ENCODE data around the gene PCBP3.

Gene PCBP3

DNA sequence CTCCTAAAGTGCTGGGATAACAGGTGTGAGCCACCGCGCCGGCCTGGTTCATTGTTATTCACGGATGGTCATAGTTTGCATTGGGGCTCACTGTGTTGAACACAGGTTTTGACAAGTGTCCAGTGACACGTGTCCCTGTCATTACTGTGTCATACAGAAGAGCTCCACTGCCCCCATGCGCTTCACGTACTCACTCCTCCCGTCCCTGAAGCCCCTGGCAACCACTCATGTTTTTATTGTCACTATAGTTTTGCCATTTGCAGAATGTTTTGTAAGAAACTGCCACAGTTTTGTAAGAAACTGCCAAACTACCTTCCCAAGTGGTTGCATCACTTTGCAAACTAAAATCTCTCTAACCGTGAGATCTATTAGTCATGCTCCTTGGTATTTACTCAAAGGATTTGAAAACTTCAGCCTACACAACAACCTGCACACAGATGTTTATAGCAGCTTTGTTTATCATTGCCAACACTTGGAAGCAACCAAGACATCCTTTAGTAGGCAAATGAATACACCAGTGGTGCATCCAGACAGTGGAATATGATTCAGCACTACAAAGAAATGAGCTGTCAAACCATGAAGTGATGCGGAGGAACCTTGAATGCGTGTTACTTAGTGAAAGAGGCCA lies 174.9 kb downstream of the PCBP3 start:
- DNase-seq = no peak

DNA sequence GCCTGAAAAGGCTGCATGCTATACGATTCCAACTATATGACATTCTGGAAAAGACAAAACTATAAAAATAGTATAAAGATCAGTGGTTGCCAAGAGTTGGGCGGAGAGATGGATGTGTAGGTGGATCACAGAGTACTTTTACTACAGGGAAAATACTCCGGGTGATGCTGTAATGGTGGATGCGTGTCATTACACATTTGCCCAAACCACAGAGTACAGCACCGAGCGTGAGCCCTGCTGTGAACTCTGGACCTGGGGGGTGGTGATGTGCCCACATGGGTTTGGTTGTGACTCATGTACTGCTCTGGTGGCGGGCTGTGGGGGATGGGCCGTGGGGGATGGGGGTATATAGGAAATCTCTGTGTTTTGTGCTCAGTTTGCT lies 175.4 kb downstream of the PCBP3 start:
- DNase-seq = no peak

DNA sequence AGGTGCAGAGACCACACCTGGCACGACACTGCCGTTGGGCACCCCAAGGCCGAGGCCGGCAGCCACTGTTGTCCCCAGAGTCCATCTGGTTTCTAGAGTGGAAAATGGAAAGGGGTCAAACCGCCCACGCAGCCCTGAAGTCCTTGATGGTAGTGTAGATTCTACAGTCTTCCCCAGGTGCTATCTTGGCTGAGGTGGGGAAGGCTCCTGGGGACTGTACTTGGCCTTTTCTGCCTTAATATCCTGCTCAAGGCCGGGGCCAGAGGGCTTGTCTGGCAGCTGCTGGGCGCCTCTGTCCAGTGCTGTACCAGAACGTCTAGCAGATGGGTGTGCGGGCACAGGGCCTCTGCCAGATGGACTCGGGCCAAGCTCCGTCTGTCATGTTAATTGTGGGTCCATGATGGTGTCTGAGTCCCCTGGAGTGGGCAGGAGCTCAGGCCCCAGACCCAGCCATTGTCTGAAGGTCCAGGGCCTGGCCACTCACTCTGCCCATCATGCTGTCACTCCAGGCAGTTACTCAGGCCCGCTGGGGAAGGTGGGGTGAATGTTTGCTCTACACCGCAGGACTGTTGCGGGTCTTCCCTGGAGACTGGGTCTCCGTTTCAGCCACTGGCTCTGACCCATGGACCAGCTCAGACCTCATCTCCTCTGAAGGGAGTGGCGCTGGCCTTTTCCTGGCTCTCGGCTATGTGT lies 176.1 kb downstream of the PCBP3 start:
- no peak for DNase-seq

DNA sequence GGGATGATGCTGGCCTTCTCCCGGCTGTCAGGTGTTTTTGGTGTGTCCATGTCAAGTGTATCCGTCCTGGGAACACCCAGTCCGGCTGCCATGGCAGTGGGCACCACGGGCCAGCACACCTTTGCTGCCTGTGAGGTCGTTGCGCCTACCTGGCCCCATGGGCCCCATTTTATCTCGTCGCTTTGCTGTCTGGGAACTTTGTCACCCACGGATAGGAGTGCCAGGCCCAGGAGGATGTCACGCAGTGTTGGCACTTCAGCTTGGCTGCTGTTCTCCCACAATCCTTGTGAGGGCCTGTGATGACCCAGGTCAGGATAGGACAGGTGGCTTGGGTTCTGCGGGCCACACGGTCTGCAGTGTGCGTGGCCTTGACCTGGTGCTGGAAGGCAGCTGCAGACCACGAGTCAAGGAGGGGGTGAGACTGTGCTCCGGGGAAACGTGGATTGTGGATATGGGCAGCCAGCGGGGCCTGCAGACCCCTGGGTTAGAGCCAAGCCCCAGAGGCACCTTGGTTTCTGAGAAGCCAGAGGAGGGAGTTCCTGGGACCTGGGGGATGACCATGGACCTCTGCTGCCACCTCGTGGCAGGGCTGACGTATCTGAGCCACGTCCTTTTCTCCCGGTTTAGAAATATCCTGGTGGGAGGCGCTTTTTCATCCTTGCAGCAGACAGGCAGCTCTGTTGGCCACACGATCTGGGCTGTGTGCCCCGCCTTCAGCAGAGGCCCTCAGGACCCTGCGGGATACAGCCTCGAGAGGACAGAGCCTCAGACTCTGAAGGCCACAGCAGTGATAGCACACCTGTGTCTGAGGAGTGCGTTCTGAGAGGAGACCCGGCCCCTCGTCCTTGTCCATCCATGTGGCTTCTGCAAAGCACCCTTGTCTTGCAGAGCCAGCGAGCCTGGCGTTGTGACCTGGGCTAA lies 176.9 kb downstream of the PCBP3 start:
- DNase-seq = peak; percentile 78 to 86

- no peak for DNase-seq
Measured at GRCh38 chr21:45821315-45821962, 177.9 kb downstream of the PCBP3 start.

GRCh38 chr21:45821998-45822397 lies 178.5 kb downstream of the PCBP3 start:
- DNase-seq = no peak

DNA sequence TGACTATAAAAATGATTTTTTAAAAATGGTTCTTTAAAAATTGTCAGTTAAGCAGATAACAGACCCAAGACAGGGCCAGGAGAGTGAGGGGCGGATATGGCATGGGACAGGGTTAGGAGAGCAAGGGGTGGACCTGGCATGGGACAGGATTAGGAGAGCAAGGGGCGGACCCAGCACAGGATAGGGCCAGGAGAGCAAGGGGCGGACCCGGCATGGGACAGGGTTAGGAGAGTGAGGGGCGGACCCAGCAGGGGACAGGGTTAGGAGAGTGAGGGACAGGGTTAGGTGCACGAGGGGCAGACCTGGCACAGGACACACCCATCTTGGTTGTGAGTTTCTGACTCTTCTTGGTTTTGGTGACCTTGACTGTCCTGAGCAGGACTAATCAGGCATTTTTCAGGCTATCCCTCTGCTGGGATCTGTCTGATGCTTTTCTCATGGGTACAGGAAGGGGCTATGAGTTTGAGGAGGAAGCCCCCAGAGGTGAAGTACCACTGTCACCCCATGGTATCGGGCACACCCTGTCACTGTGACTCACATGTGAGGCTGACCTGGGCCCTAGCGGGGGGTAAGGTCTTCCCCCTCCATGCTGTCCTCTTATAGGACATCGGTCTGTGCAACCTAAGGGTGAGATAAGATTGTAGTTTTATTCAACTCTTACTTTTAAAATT lies 179.0 kb downstream of the PCBP3 start:
- no peak for DNase-seq

DNA sequence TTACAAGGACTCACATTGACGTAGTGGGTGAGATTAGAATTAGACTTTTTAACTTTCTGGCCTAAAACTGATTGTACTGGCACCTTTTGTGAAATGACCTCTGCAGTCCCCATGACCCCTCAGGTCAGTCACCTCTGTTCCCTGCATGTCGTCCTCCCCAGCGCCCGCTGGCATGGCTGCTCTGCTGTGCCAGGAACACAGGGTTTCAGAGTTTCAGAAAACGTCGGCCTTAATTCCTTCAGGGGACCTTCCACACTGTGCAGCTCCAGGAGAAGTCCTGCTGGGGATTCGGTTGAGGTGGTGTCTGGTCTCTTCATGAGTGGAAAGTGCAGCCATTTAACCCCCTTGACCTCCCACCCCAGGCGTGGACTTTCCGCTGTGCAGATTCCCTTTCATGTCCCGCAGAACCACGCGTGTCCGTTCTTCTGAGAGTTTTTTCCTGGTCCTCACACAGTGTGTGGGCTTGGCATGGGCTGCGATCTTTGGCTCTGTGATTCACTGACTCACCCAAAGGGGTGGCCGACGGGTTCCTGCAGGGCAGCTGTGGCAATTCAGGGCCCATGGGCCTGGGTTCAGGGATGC lies 179.7 kb downstream of the PCBP3 start:
- no peak for DNase-seq

- no peak for DNase-seq
Measured at GRCh38 chr21:45824546-45825215, 181.2 kb downstream of the PCBP3 start.

DNA sequence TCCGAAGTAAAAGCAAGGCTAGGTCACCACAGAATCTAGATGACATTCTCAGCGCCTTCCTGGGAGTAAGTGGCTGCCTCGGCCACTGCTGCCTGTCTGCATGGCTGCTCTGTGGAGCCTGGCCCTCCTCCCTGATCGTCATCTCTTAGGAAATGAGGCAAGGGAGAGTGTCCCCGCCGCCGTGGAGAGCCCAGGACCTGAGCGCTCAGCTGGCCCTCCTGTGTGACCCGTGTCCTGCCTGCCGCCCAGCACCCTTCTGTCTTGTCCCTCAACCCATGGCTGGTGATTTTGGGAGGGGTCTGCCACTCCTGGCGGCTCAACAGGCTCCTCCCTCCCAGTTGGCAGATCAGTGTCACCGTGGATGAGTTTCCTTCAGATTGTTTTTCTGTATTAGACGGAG lies 181.7 kb downstream of the PCBP3 start:
- DNase-seq = no peak

DNA sequence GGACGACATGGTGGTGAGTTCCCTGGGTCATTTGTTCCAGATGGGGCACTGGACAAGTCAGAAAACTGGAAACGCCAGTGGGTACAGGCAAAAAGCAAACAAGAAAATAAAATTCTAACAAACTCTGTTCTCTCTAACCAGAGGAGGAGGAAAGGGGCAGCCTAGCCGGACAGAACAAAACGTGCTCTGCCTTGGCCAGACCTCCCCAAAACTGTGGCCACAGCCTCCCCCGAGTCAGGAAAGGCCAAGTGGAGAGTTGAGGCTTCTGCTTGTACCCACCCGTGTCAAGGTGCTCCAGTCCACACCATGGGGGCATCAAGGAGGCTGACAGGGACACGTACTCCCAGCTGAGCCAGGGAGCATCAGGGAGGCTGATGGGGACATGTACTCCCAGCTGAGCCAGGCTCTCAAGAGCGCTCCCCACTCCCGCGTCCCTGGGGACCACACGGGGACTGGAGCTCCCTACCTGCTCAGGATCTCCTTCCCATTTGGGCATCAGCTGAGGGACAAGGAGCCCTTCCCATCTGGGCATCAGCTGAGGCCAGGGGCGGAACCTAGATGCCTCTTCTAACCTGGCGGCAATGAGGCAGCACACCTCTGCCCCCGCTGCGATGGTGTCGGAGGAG lies 183.3 kb downstream of the PCBP3 start:
- DNase-seq = no peak

DNA sequence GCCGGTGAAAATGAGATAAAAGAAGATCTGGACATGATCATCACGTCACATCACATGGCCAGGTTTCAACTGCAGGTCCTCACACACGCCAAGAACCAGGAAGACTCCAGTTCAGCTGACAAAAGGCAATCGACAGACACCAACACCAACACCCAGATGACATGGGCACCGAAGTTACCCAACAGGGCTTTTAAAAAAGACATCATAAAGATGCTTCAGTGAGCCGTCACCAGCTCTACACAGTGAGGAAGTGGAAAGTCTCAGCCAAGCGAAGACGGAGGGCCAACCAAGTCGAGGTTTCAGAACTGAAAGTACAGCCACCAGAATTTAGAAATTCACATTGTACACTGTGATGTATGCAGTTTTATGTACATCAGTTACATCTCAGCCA lies 183.8 kb downstream of the PCBP3 start:
- DNase-seq = no peak

GRCh38 chr21:45827881-45828579 lies 184.5 kb downstream of the PCBP3 start:
- DNase-seq = no peak

- DNase-seq = no peak
Measured at GRCh38 chr21:45828580-45829570, 185.3 kb downstream of the PCBP3 start.

DNA sequence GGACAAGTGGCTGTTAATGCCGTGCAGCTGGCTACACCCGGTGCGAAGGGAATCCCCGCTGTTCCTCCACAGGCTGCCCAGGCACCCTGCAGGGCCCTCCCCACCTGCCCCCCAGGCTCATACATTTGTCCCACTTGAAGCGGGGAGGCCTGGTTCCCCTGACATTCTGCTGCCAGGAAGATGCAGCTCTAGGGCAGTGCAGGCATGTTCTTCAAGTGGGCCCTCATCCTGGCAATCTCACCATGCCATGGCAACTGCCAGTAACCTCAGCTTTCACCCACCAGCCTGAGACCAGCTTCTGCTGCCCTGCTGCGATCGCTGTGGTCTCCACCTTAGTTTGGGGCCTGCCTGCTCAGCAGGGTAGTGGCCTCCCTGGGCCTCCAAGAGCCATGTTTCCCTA lies 186.1 kb downstream of the PCBP3 start:
- DNase-seq = no peak

DNA sequence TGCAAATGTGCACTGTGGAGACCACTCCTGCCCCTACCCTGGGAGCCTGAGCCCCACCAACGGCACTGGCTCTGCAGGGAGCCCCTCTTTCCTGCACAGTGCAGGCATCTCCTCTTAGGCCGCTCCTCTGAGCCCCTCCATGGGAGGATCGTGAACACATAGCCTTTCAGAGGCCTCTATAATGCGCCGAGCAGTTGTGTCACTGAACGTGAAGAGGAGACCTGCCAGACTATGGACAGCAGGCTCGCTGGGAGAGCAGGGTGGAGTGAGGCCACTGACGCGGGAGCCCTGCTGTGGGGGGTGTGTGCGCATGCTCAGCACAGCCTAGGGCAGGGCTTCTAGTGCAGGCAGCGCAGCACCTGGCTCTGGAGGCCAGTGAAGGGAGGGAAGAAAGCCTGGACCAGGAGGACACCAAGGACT lies 186.7 kb downstream of the PCBP3 start:
- no peak for DNase-seq

- DNase-seq = no peak
Measured at GRCh38 chr21:45830720-45831366, 187.3 kb downstream of the PCBP3 start.

- DNase-seq = no peak
Measured at GRCh38 chr21:45831991-45832740, 188.6 kb downstream of the PCBP3 start.

Data from Kasumi-1 (cell line).